K562 (cell line): ENCODE measurements around the gene CMIP. TPM values are rescaled to one million over a fixed set of nuclear protein-coding genes. Genes with fewer than 3 reads are reported as not detected.

Experiments used
- ATAC-seq: fragments of 200-7000 bp; cut with Tn5 transposase; 3 replicates; pipeline ENCODE4 v1.9.1; 2020; ENCODE audit warnings: moderate library complexity
- BruUV-seq: library from RNA; stranded (reverse); fragments of 400-500 nt; replicated peaks from 2 replicates; lab custom pipeline; 2021; lab: Mats Ljungman, UMichigan
- CTCF ChIA-PET: fragments of 300-600 bp; formaldehyde crosslinking; extraction: SDS; loops from one replicate; lab custom pipeline; 2021; ENCODE audit warnings: low intra/inter-chr PET ratio; lab: Yijun Ruan, JAX
- POLR2A ChIA-PET: fragments of 300-600, 350-650 bp; sonication (Branson Sonifier 250); formaldehyde crosslinking; extraction: SDS; loops from one replicate; lab custom pipeline; 2021; ENCODE audit warnings: antibody characterized with exemption, inconsistent platforms; lab: Yijun Ruan, JAX
- DNase-seq, 4 experiments: peaks; one replicate each; pipeline versions ENCODE4 v3.0.0 to v3.0.0-alpha.2; 2011 to 2018; ENCODE audit warnings: low spot score in 3 of 4, mixed read lengths in 3 of 4; ENCODE audit errors: extremely low read depth in 1 of 4
- FAIRE-seq: peaks from 2 replicates; lab custom pipeline; 2011; peaks lifted over from hg19 to GRCh38; lab: Jason Lieb, UNC
- H2AFZ ChIP-seq: 2 replicates; pipeline ENCODE4 v1.6.0; 2011; ENCODE audit warnings: low read depth, low read length, control low read depth, inconsistent platforms
- H3K27ac ChIP-seq: fragments of 200-600 bp; 3 replicates; pipeline ENCODE4 v1.8.0; 2011; ENCODE audit warnings: low read depth, mild to moderate bottlenecking, control low read depth, inconsistent platforms, low read length, moderate library complexity, mixed read lengths; ENCODE audit errors: extremely low read depth
- H3K27me3 ChIP-seq, 2 experiments: fragments of 300-600 bp in 1 of 2; 2 replicates in 1 of 2; 3 replicates in 1 of 2; pipeline versions ENCODE4 v1.6.0 to v1.8.0; 2011; ENCODE audit warnings: inconsistent platforms in 2 of 2, low read length in 2 of 2, mild to moderate bottlenecking in 1 of 2, mixed read lengths in 1 of 2, moderate library complexity in 1 of 2; ENCODE audit not compliant: control insufficient read depth in 2 of 2, insufficient read depth in 2 of 2
- H3K36me3 ChIP-seq: fragments of 300-600 bp; 3 replicates; pipeline ENCODE4 v1.8.0; 2011; ENCODE audit warnings: mild to moderate bottlenecking, low read length, inconsistent platforms; ENCODE audit not compliant: control insufficient read depth, insufficient read depth
- H3K4me1 ChIP-seq, 2 experiments: fragments of 200-600 bp in 1 of 2; replicated peaks in 1 of 2; 2 replicates in 1 of 2; 3 replicates in 1 of 2; pipeline versions ENCODE4 v1.5.1 to v1.8.0; 2011; ENCODE audit warnings: inconsistent platforms in 2 of 2, low read length in 2 of 2, mild to moderate bottlenecking in 1 of 2, mixed read lengths in 1 of 2, moderate library complexity in 1 of 2; ENCODE audit not compliant: control insufficient read depth in 2 of 2, insufficient read depth in 2 of 2
- H3K4me2 ChIP-seq: 2 replicates; pipeline ENCODE4 v1.6.1; 2011; ENCODE audit warnings: low read length, control low read depth, inconsistent platforms, mixed read lengths; ENCODE audit not compliant: insufficient read depth
- H3K4me3 ChIP-seq: fragments of 200-600 bp; sonication (generic), shearing (Covaris generic); 2 replicates; pipeline ENCODE4 v1.5.1; 2016; ENCODE audit warnings: control low read depth, inconsistent platforms
- H3K79me2 ChIP-seq: fragments of 200-600 bp; 3 replicates; pipeline ENCODE4 v1.8.0; 2011; ENCODE audit warnings: low read length, inconsistent platforms; ENCODE audit not compliant: control insufficient read depth, insufficient read depth
- H3K9ac ChIP-seq, 2 experiments: 2 replicates each; pipeline versions ENCODE4 v1.6.0 to v1.6.1; 2011; ENCODE audit warnings: low read depth in 2 of 2, low read length in 2 of 2, control low read depth in 1 of 2, inconsistent platforms in 1 of 2, mild to moderate bottlenecking in 1 of 2, mixed read lengths in 1 of 2; ENCODE audit not compliant: insufficient read depth in 1 of 2
- H3K9me1 ChIP-seq: one replicate; pipeline ENCODE4 v1.6.0; 2011; ENCODE audit warnings: inconsistent platforms, mild to moderate bottlenecking, low read length, moderate library complexity; ENCODE audit not compliant: control insufficient read depth, insufficient read depth
- H3K9me3 ChIP-seq: replicated peaks from 2 replicates; pipeline ENCODE4 v1.5.1; 2011; ENCODE audit warnings: low read depth, low read length, inconsistent platforms; ENCODE audit not compliant: control insufficient read depth, insufficient read depth
- H4K20me1 ChIP-seq: replicated peaks from 2 replicates; pipeline ENCODE4 v1.6.1; 2011; ENCODE audit warnings: low read length, inconsistent platforms, mixed read lengths; ENCODE audit not compliant: control insufficient read depth, insufficient read depth
- ZKSCAN1 ChIP-seq: fragments of 150-350 bp; IDR thresholded peaks from 2 replicates; pipeline ENCODE4 v1.6.1; 2016; ENCODE audit warnings: low read depth, low read length
- ZNF311 ChIP-seq: fragments of 250-450 bp; sonication (Bioruptor Pico); IDR thresholded peaks from 2 replicates; pipeline ENCODE4 v1.4.0; 2020; ENCODE audit warnings: mild to moderate bottlenecking, moderate library complexity
- WGBS: fragments of 100-300 bp; shearing (Covaris generic); methylation state at CpG from one replicate; pipeline ENCODE4 v1.1.6; 2016; ENCODE audit warnings: low coverage, mixed read lengths; ENCODE audit not compliant: insufficient coverage; ENCODE audit errors: missing lambda C conversion rate; 5-methylcytosine and 5-hydroxymethylcytosine counted together
- in situ Hi-C: fragments of 300-500 bp; cut with MboI; formaldehyde crosslinking; loops from 4 replicates; pipeline ENCODE4 v1.15.0; 2018; ENCODE audit warnings: inconsistent platforms, mixed read lengths
- intact Hi-C: fragments of 100-400 bp; cut with micrococcal nuclease; formaldehyde crosslinking; loops from 2 replicates; pipeline ENCODE4 v1.14.2; 2022
- polyA plus RNA-seq, 8 experiments: library from polyadenylated mRNA; depleted of rRNA in 4 of 8; stranded (reverse) in 5 of 8; unstranded in 3 of 8; fragments of >200 nt; fragmentation: Nextera tagmentation in 2 of 8; fragmentation: Illumina TruSeq in 1 of 8; extraction: Ambion mirVana in 2 of 8; extraction: Trizol in 1 of 8; gene quantifications; 2 replicates each; pipeline versions ENCODE4 v1.2.1 to v1.2.3, GENCODE V29; 2011 to 2014; ENCODE audit warnings: inconsistent platforms in 1 of 8, missing spikeins in 1 of 8
- total RNA-seq, 7 experiments: library from RNA; depleted of rRNA in 6 of 7; stranded (reverse); fragments of >200 nt in 6 of 7; fragmentation: Illumina TruSeq in 2 of 7; extraction: Trizol in 2 of 7; gene quantifications; 2 replicates each; pipeline versions ENCODE4 v1.2.1 to v1.2.3, GENCODE V29; 2011 to 2021; ENCODE audit warnings: low replicate concordance in 1 of 7
- TF ChIP-seq, protein P1 (sequence below), 3 experiments: fragments of 200-800 bp in 1 of 3; sonication (Bioruptor generic) in 1 of 3; sonication (generic) in 1 of 3; formaldehyde crosslinking in 1 of 3; IDR thresholded peaks; 2 replicates each; pipeline versions ENCODE4 v1.6.1 to v1.8.0; 2016 to 2022; ENCODE audit warnings: mild to moderate bottlenecking in 2 of 3, missing compliant biosample characterization in 2 of 3, missing genetic modification characterization in 2 of 3, missing genetic modification reagents in 1 of 3
- TF ChIP-seq, protein P2 (sequence below), 2 experiments: IDR thresholded peaks in 1 of 2; conservative IDR thresholded peaks in 1 of 2; 2 replicates each; pipeline ENCODE4 v1.6.1; 2016; ENCODE audit warnings: low read depth in 2 of 2, mild to moderate bottlenecking in 1 of 2, missing compliant biosample characterization in 1 of 2, missing genetic modification characterization in 1 of 2, moderate library complexity in 1 of 2
- TF ChIP-seq, protein P3 (sequence below): fragments of 250-450 bp; sonication (Bioruptor Pico); IDR thresholded peaks from 2 replicates; pipeline ENCODE4 v1.8.0; 2022; ENCODE audit warnings: inconsistent platforms, mild to moderate bottlenecking, moderate library complexity, borderline replicate concordance

CMIP gene
- total and polyA plus RNA-seq, 9 of the 15 experiments (the other 6 are each of a cell fraction or from before 2014, with no cell fraction given), result 0.94 to 82.5 (median 10.3) TPM

DNA sequence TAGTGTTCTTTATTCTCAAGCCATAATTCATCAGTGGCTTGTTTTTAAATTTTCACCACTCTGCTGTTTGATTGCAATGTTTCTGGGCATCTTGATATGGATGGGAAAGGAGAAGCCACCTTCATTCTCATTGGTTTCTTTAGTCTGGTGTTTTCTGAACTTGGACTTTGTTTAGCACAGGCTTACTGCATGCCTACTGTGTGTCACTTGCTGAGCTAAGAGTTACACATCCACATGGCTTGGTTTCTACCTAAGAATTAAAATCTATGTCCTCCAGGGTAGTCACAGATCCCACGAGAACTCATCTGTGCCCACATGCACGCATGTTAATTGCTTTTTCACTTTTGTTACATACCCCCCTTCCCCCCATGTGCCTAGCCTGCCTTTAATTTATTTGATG lies 4.6 kb downstream of the CMIP start:
- FAIRE-seq, result no peak
- DNase-seq, result no peak
- Histone ChIP-seq H3K79me2 (peaks cover 92% of the 10 kb centered on the region), H2AFZ (no peak overlapping the region), H3K4me3 (no peak overlapping the region), H3K9me3 (peaks cover 5% of the 10 kb centered on the region; the same call in 1 of the 2 replicates), H3K36me3 (peaks cover 22% of the 10 kb centered on the region; the same call in 2 of the 3 replicates), H3K4me1 (peaks cover 61 to 63% of the 10 kb centered on the region in 2 experiments), H3K9me1 (peaks cover 3% of the 10 kb centered on the region), H3K9ac (no peak overlapping the region), H4K20me1 (peaks cover 29% of the 10 kb centered on the region), H3K27ac (no peak overlapping the region; the same call in 2 of the 3 replicates), H3K27me3 (no peaks in the 10 kb centered on the region), H3K4me2 (no peak overlapping the region)
- ChIA-PET POLR2A (interaction anchor here (1.0 to 1.5 kb wide), 2 partner anchors 10 to 46 kb away, joined by 3 to 7 read pairs; no protein-coding TSS in a partner anchor), CTCF (no interaction called here)
- ATAC-seq, result no peak
- TF ChIP-seq, protein P1, sequence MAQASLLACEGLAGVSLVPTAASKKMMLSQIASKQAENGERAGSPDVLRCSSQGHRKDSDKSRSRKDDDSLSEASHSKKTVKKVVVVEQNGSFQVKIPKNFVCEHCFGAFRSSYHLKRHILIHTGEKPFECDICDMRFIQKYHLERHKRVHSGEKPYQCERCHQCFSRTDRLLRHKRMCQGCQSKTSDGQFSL (CRISPR knock-in tag; IDR thresholded peaks at IDR 0.05), result peak; percentile 39; the same call in 1 of the 2 replicates
- TF ChIP-seq, protein P1 (tag; IDR thresholded peaks at IDR 0.05), result no peak
- TF ChIP-seq ZNF311 (CRISPR knock-in tag) (no peak), ZKSCAN1 (peak; percentile 84)
- TF ChIP-seq, protein P2, sequence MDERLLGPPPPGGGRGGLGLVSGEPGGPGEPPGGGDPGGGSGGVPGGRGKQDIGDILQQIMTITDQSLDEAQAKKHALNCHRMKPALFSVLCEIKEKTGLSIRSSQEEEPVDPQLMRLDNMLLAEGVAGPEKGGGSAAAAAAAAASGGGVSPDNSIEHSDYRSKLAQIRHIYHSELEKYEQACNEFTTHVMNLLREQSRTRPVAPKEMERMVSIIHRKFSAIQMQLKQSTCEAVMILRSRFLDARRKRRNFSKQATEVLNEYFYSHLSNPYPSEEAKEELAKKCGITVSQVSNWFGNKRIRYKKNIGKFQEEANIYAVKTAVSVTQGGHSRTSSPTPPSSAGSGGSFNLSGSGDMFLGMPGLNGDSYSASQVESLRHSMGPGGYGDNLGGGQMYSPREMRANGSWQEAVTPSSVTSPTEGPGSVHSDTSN (CRISPR knock-in tag; IDR thresholded peaks at IDR 0.05; ENCODE audit: low read depth), result no peak
- TF ChIP-seq, protein P2 (tag; conservative IDR thresholded peaks at IDR 0.05; ENCODE audit: low read depth), result peak; percentile 18; the same call in 1 of the 2 replicates
- TF ChIP-seq, protein P3, sequence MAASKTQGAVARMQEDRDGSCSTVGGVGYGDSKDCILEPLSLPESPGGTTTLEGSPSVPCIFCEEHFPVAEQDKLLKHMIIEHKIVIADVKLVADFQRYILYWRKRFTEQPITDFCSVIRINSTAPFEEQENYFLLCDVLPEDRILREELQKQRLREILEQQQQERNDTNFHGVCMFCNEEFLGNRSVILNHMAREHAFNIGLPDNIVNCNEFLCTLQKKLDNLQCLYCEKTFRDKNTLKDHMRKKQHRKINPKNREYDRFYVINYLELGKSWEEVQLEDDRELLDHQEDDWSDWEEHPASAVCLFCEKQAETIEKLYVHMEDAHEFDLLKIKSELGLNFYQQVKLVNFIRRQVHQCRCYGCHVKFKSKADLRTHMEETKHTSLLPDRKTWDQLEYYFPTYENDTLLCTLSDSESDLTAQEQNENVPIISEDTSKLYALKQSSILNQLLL (CRISPR knock-in tag), result no peak
- intact Hi-C loops (loop anchor here (5.0 kb wide), 1 partner anchor 33 kb away; no protein-coding TSS in a partner anchor), in situ Hi-C loops (no loop called here)
- BruUV-seq, result no TSS peak
- 79% methylated on average over 2 of the region's 2 CpGs for WGBS
